ENCODE results near the gene IL15RA.
"Not testable (repeated sequence)": the region's sequence is repeated elsewhere in the genome, so short reads cannot be mapped to it uniquely, and the experiment has no call there.

IL15RA gene

DNA sequence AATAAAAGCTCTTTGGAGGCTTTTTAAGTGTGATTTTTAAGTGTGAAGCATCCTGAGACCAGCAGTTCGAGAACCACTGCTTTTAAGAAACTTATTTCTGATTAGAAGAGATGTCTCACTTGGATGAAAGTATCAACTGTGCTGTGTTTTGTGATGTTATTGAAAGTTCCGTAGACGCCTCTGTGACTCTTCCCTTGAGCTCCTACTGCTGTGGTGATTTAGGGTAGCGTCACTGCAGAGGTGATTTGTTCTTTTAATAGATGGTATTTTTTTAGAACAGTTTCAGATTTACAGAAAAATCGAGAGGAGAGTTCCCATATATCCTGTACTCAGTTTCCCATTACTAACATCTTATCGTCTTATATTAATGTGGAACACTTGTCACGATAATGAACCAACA, 57.8 kb downstream of the IL15RA start:
- DNase-seq, result no peak

DNA sequence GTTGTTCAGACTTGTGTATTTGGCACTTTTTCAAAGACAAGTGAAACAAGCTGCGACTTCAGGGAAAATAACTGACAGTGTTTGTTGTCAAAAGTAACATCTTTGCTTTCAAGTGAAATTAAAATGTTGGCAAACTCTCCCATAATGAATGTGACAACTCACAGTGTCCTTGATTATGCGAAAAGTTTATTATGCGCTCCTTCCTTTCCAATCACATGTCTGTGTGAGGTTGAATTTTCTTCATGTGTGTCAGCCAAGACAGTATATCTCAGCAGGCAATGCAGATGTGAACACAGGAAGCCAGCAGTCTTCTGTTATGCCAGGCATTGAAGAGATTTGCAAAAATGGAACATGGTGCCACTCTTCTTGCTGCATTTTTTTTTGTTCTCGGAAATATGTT, 58.6 kb downstream of the IL15RA start:
- DNase-seq, result no peak

DNA sequence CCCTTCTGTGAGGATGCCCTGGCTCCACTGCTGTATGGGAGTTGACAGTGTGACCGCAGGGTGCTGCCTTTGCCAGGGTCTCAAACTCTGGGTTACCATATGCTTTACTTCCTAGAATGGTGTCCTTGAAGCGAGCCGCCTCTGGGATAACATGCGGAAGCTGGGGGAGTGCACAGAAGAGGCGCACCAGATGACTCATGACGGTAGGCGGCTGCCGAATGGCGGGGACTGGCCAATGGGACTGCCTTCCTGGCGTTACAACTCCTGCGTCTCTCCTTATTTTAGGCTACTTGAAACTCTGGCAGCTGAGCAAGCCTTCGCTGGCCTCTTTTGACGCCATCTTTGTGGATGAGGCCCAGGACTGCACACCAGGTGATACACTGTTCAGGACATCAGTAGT, 60.0 kb downstream of the IL15RA start:
- no peak for DNase-seq

DNA sequence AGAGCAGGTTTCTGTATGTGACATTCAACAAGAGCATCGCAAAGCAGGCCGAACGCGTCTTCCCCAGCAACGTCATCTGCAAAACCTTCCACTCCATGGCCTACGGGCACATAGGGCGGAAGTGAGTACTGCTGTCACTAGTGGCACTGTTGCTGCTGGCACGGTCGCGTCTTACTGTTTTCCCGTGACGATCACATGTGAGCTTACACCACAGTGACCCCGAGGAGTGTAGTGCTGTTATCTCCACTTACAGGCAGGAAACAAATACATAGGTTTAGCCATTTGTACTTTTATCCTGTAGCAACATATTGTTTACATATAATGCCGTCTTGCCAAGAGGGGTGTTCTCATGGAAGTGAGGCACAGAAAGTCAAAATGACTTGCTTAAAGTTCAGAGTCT, 61.9 kb downstream of the IL15RA start:
- no peak for DNase-seq

GRCh38 chr10:5913736-5914135, 63.6 kb downstream of the IL15RA start:
- DNase-seq, result no peak

DNA sequence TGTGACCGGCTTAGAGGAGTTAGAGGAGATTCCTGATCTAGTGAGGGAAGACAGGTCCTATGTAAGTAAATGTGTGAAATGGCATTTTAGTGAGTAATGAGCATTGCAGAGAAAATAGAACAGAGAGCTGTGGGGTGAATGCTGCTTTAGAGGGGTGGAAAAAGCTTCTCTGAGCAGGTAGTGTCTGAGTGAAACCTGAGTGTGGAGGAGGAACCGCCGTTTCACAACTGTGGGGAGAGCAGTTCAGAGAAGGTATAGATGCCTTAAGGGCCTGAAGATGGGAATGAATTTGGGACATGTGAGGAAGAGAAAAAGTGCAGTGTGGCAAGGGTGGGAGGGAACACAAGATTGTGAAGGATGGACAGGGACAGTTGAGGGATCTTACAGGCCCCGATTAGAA, 65.7 kb downstream of the IL15RA start:
- DNase-seq, result no peak

GRCh38 chr10:5910323-5911100, 66.8 kb downstream of the IL15RA start:
- no peak for DNase-seq

DNA sequence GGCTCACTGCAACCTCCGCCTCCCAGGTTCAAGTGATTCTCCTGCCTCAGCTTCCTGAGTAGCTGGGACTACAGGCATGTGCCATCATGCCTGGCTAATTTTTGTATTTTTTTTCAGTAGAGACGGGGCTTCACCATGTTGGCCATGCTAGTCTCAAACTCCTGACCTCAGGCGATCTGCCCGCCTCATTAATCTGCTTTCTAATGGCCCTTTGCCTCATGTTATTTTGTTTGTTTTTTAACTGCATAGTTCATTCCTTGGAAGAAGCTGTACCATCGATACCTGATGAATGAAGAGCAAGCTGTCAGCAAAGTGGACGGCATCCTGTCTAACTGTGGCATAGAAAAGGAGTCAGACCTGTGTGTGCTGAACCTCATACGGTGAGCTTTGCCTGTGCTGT, 68.7 kb downstream of the IL15RA start:
- not testable (repeated sequence) for DNase-seq

DNA sequence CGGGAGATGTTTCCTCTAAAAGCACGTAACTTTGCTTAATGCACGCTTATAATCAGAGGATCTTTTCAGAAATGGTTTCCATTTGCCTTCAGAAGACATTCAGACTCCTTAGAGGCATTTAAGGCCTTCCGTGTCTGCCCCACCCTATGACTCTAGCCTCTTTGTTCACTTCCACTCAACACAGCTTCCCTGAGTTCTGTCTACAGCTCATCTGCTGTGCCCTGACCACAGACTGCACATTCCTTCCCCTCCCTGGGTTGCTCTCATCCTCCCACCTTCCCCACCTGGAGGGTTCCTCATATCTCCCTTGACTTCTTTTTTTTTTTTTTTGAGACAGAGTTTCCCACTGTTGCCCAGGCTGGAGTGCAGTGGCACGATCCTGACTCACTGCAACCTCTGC, 70.7 kb downstream of the IL15RA start:
- no peak for DNase-seq

GRCh38 chr10:5905854-5906507, 71.4 kb downstream of the IL15RA start:
- DNase-seq, result no peak

GRCh38 chr10:5904227-5904626, 73.1 kb downstream of the IL15RA start:
- DNase-seq, result no peak

- DNase-seq, result no peak
These were observed 73.8 kb downstream of the IL15RA start for GRCh38 chr10:5903563-5903962.

DNA sequence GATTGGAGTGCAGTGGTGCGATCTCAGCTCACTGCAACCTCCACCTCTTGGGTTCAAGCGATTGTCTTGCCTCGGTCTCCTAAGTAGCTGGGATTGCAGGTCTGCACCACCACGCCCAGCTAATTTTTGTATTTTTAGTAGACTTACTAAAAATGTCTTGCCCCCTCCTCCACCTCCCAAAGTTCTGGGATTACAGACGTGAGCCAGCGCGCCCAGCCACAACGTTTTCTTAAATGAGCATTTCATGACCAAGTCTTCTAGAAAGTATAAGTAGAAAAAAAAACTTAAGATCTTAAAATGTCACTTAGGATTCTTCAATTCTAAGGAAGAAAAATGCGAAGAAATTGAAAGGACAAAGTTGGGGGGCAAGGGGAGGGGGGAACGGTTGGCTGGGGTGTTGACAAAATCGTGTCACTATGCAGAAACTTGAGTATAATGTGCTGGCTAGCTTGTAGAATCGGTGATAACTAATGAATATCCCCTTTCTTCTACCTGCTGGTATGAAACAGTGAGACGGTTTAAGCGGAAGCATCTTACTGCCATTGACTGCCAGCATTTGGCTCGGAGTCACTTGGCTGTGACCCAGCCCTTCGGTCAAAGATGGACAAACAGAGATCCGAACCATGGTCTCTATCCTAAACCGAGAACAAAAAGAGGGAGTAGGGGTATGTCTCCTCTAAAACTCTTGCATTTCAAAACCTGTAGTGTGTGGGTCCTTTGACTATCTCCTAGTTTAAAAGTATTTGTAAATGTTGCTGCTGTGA, 74.7 kb downstream of the IL15RA start:
- no peak for DNase-seq

Measured in central memory CD4-positive, alpha-beta T cell (primary cell).